Upper lobe of right lung (tissue), 1 donor: Measurements from ENCODE around the gene STX3. TPM values are rescaled to one million over a fixed set of nuclear protein-coding genes. Genes with fewer than 3 reads are reported as not detected.

Experiments
- ATAC-seq: fragments of 200-7000 bp; cut with Tn5 transposase; one replicate; pipeline ENCODE4 v1.9.1; 2020; ENCODE audit warnings: mild to moderate bottlenecking, moderate library complexity
- DNase-seq: peaks from one replicate; pipeline ENCODE4 v3.0.0-alpha.2; 2020
- H3K27ac ChIP-seq: fragments of 200-600 bp; one replicate; pipeline ENCODE4 v1.8.0; 2022
- H3K27me3 ChIP-seq: fragments of 200-600 bp; one replicate; pipeline ENCODE4 v1.8.0; 2022; ENCODE audit warnings: mild to moderate bottlenecking
- H3K36me3 ChIP-seq: fragments of 200-600 bp; one replicate; pipeline ENCODE4 v1.8.0; 2022
- H3K4me1 ChIP-seq: fragments of 200-600 bp; one replicate; pipeline ENCODE4 v1.8.0; 2022
- H3K4me3 ChIP-seq: fragments of 200-600 bp; one replicate; pipeline ENCODE4 v1.8.0; 2022; ENCODE audit warnings: mild to moderate bottlenecking
- H3K9me3 ChIP-seq: fragments of 200-600 bp; one replicate; pipeline ENCODE4 v1.8.0; 2022
- CTCF ChIP-seq: fragments of 200-600 bp; IDR thresholded peaks from one replicate; pipeline ENCODE4 v1.8.0; 2022; ENCODE audit warnings: antibody characterized with exemption
- intact Hi-C: fragments of 100-400 bp; cut with DNase I; formaldehyde crosslinking; loops from one replicate; pipeline ENCODE4 v1.11.0; 2022
- total RNA-seq: library from RNA; stranded (reverse); fragmentation: NEBNext Ultra II Directional; extraction: Animal tissue kit (Norgen Biotek cat#: 25700); gene quantifications from one replicate; pipeline ENCODE4 v1.2.1, GENCODE V29; 2021
- donor health status: DM: no; HTN: yes; CAD: no; lungs with severe emphysema.

STX3 gene
- total RNA-seq, 1 donor from 2014 or later = 75.1 TPM

- no peak for ATAC-seq
Observed at GRCh38 chr11:59754494-59754858, 700 bp upstream of the STX3 start.

GRCh38 chr11:59755701-59756557 is 753 bp downstream of the STX3 start:
- peak; percentile 91 for DNase-seq
- TF ChIP-seq CTCF = no peak
- peak overlapping the region; percentile 95 for H3K4me3 ChIP-seq
- intact Hi-C loops = no loop called here
- no peaks in the 10 kb centered on the region for H3K9me3 ChIP-seq
- H3K36me3 ChIP-seq = no peaks in the 10 kb centered on the region
- H3K27ac ChIP-seq = peak overlapping the region; percentile 95
- no peaks in the 10 kb centered on the region for H3K27me3 ChIP-seq
- H3K4me1 ChIP-seq = peaks cover 20% of the 10 kb centered on the region
- ATAC-seq = peak; percentile 82

More at GRCh38 chr11:59754494-59754858, 700 bp upstream of the STX3 start:
- Histone ChIP-seq H3K27ac (peak overlapping the region; percentile 95), H3K36me3 (no peaks in the 10 kb centered on the region), H3K9me3 (no peaks in the 10 kb centered on the region), H3K4me3 (peak overlapping the region; percentile 95), H3K27me3 (no peaks in the 10 kb centered on the region), H3K4me1 (peaks cover 20% of the 10 kb centered on the region)
- no peak for DNase-seq
- no peak for TF ChIP-seq CTCF
- intact Hi-C loops = loop anchor here (5.0 kb wide), 1 partner anchor 48 kb away; no protein-coding TSS in a partner anchor

- Histone ChIP-seq H3K36me3 (no peaks in the 10 kb centered on the region), H3K4me3 (peak overlapping the region; percentile 95), H3K4me1 (peaks cover 20% of the 10 kb centered on the region), H3K9me3 (no peaks in the 10 kb centered on the region), H3K27me3 (no peaks in the 10 kb centered on the region), H3K27ac (peak overlapping the region; percentile 95)
- TF ChIP-seq CTCF = no peak
- DNase-seq (no peak), ATAC-seq (no peak)
- intact Hi-C loops = no loop called here
Observed at GRCh38 chr11:59756558-59756840, 1.3 kb downstream of the STX3 start.

- intact Hi-C loops = no loop called here
- TF ChIP-seq CTCF = no peak
- DNase-seq (no peak), ATAC-seq (peak; percentile 25)
- Histone ChIP-seq H3K27ac (peak overlapping the region; percentile 95), H3K4me1 (peaks cover 23% of the 10 kb centered on the region), H3K4me3 (peak overlapping the region; percentile 95), H3K27me3 (no peaks in the 10 kb centered on the region), H3K36me3 (no peaks in the 10 kb centered on the region), H3K9me3 (no peaks in the 10 kb centered on the region)
Observed at GRCh38 chr11:59756845-59757244, 1.7 kb downstream of the STX3 start.

- Histone ChIP-seq H3K4me1 (peaks cover 33% of the 10 kb centered on the region), H3K9me3 (no peaks in the 10 kb centered on the region), H3K27ac (no peak overlapping the region), H3K27me3 (no peaks in the 10 kb centered on the region), H3K36me3 (no peaks in the 10 kb centered on the region), H3K4me3 (no peak overlapping the region)
- DNase-seq (no peak), ATAC-seq (no peak)
- no peak for TF ChIP-seq CTCF
- intact Hi-C loops = no loop called here
Observed at GRCh38 chr11:59758401-59759037, 3.3 kb downstream of the STX3 start.
